ENCODE data around the gene IRF8. TPM values are rescaled to one million over a fixed set of nuclear protein-coding genes. Genes with fewer than 3 reads are reported as not detected.
"Not testable (repeated sequence)": the region's sequence is repeated elsewhere in the genome, so short reads cannot be mapped to it uniquely, and the experiment has no call there.

Gene IRF8
- total and polyA plus RNA-seq, 3 experiments from 2014 or later = 2.1 to 22.0 (median 19.2) TPM

DNA sequence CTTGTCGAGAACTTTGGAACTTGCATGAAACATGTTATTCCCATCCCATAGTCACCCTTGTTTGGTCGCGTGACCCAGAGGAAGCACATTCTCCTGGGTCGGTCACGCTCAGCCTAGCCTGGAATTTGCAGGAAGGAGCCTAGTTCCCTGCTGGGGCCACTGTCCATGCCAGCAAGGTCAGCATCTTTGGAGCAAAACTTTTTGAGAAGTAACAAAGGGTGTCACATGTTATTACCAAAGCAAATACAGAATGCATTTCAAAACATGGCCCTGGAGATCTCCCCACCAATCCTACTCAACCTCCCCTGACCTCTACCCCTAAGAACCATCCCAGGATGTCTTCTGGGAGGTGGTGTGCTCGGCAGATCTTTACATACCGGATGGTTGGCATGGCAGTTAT, 26.2 kb upstream of the IRF8 start:
- no peaks in the 10 kb centered on the region for H3K4me1 ChIP-seq (ENCODE audit: insufficient read depth, low read length)
- POLR2A ChIA-PET = no interaction called here

DNA sequence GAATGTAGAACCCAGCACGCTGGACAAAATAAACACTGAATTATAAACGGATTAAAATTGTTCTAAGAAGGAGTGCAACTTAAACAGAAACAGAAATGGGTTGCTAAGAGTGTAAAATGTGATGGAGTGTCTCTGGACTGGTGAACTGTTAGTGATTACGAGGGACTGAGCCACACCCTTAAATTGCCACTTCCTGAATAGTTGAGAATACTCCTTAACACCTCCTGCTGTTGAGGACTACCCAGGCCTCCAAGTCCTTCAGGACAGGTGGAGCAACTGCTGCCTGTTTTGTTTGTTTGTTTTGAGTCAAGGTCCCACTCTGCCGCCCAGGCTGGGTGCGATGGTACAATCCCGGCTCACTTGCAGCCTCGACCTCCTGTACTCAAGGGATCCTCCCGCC, 25.8 kb upstream of the IRF8 start:
- H3K4me3 ChIP-seq (ENCODE audit: low read length) = no peak overlapping the region
- no peak overlapping the region for H3K27ac ChIP-seq (ENCODE audit: low read depth, low read length)
- H3K27me3 Mint-ChIP-seq = peaks cover 7 to 26% of the 10 kb centered on the region in 2 donors
- CTCF ChIA-PET = no interaction called here
- H3K36me3 Mint-ChIP-seq = no peaks in the 10 kb centered on the region
- peaks cover 0 to 3% (median 3%) of the 10 kb centered on the region in 3 donors for H3K4me1 Mint-ChIP-seq
- H3K4me1 ChIP-seq (ENCODE audit: insufficient read depth, low read length) = no peaks in the 10 kb centered on the region
- no peak overlapping the region for H3K4me3 Mint-ChIP-seq
- H3K9me3 ChIP-seq (ENCODE audit: low read length) = no peaks in the 10 kb centered on the region
- H3K27ac Mint-ChIP-seq = no peak overlapping the region
- H3K27me3 ChIP-seq (ENCODE audit: insufficient read depth, low read length, poor library complexity, severe bottlenecking) = no peaks in the 10 kb centered on the region
- no peaks in the 10 kb centered on the region for H3K36me3 ChIP-seq (ENCODE audit: insufficient read depth, low read length)
- POLR2A ChIA-PET = no interaction called here
- no peak for DNase-seq
- peaks cover 0 to 3% (median 0%) of the 10 kb centered on the region in 5 donors for H3K9me3 Mint-ChIP-seq

More for the DNA sequence above, 26.2 kb upstream of the IRF8 start:
- CTCF ChIA-PET = no interaction called here
- no peak overlapping the region for H3K4me3 ChIP-seq (ENCODE audit: low read length)
- peaks cover 0 to 3% (median 0%) of the 10 kb centered on the region in 5 donors for H3K9me3 Mint-ChIP-seq
- no peaks in the 10 kb centered on the region for H3K9me3 ChIP-seq (ENCODE audit: low read length)
- H3K36me3 ChIP-seq (ENCODE audit: insufficient read depth, low read length) = no peaks in the 10 kb centered on the region
- H3K27ac ChIP-seq (ENCODE audit: low read depth, low read length) = no peak overlapping the region
- peaks cover 8 to 26% of the 10 kb centered on the region in 2 donors for H3K27me3 Mint-ChIP-seq
- DNase-seq = no peak
- no peak overlapping the region for H3K4me3 Mint-ChIP-seq
- H3K4me1 Mint-ChIP-seq = peaks cover 0 to 3% (median 3%) of the 10 kb centered on the region in 3 donors
- H3K36me3 Mint-ChIP-seq = no peaks in the 10 kb centered on the region
- H3K27ac Mint-ChIP-seq = no peak overlapping the region
- H3K27me3 ChIP-seq (ENCODE audit: insufficient read depth, low read length, poor library complexity, severe bottlenecking) = no peaks in the 10 kb centered on the region

DNA sequence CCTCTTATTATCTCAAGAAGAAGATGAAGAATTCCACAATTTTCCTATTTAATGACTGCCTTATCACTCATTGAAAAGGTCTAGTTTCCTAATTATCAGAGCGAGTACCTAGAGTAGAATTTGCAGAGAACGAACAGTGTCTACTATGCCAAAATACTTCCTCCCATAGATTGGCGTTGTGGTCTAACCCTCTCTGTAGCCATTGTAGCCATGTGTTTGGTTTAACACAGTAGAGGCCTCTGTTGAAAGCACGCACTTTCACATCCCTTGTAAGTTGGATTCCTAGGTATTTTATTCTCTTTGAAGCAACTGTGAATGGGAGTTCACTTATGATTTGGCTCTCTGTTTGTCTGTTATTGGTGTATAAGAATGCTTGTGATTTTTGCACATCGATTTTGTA, 24.9 kb upstream of the IRF8 start:
- POLR2A ChIA-PET, CTCF ChIA-PET: not testable (repeated sequence)
- H3K27me3 Mint-ChIP-seq = peaks cover 7 to 29% of the 10 kb centered on the region in 2 donors

DNA sequence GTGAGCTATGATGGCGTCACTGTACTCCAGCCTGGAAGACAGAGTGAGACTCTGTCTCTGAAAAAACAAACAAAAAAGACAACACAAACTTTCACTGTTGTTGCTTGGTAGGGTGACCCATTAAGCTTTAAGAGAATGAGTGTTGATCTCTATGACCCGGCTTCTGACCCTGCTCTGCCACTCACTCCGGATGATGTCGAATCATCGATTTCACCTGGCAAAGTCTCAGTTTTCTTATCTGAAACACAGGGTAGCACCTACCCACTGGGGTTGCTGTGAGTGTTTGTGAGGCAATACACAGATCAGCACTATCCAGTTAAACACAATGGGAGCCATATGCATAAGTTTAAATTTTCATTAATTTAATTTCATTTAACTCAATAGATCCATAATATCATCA, 20.6 kb upstream of the IRF8 start:
- no peaks in the 10 kb centered on the region for H3K4me1 ChIP-seq (ENCODE audit: insufficient read depth, low read length)
- H3K4me3 ChIP-seq (ENCODE audit: low read length) = no peak overlapping the region
- Mint-ChIP-seq H3K4me1 (peaks cover 0 to 2% (median 0%) of the 10 kb centered on the region in 3 donors), H3K9me3 (peaks cover 0 to 3% (median 0%) of the 10 kb centered on the region in 5 donors), H3K4me3 (no peak overlapping the region), H3K27ac (no peak overlapping the region), H3K36me3 (no peaks in the 10 kb centered on the region), H3K27me3 (peaks cover 1 to 17% of the 10 kb centered on the region in 2 donors)
- no peak for DNase-seq
- ChIA-PET CTCF (no interaction called here), POLR2A (no interaction called here)
- no peaks in the 10 kb centered on the region for H3K36me3 ChIP-seq (ENCODE audit: insufficient read depth, low read length)
- H3K9me3 ChIP-seq (ENCODE audit: low read length) = no peaks in the 10 kb centered on the region
- H3K27ac ChIP-seq (ENCODE audit: low read depth, low read length) = no peak overlapping the region
- H3K27me3 ChIP-seq (ENCODE audit: insufficient read depth, low read length, poor library complexity, severe bottlenecking) = no peaks in the 10 kb centered on the region

More for the DNA sequence above, 24.9 kb upstream of the IRF8 start:
- H3K4me3 ChIP-seq (ENCODE audit: low read length); H3K36me3 Mint-ChIP-seq; H3K4me3 Mint-ChIP-seq; H3K36me3 ChIP-seq (ENCODE audit: insufficient read depth, low read length); H3K27ac ChIP-seq (ENCODE audit: low read depth, low read length); H3K4me1 Mint-ChIP-seq; H3K27ac Mint-ChIP-seq; DNase-seq; H3K9me3 Mint-ChIP-seq; H3K4me1 ChIP-seq (ENCODE audit: insufficient read depth, low read length); H3K9me3 ChIP-seq (ENCODE audit: low read length); H3K27me3 ChIP-seq (ENCODE audit: insufficient read depth, low read length, poor library complexity, severe bottlenecking): not testable (repeated sequence)

DNA sequence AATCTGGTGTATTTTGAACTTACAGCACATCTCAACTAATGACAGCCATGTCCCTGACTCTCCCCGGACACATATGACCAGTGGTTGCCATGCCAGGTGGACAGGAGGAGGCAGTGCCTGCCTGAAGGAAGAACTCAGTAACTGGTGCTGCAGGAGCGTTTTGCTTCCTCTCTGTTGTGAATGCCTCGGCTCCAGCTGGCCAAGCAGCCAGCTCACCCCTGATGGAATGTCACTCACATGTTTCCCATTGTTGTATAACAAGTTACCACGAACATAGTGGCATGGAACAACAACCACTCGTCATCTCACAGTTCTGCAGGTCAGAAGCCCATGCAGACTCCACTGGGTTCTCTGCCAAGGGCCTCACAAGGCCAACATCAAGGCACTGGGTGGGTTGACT, 20.1 kb upstream of the IRF8 start:
- Mint-ChIP-seq H3K4me3 (no peak overlapping the region), H3K36me3 (no peaks in the 10 kb centered on the region), H3K27me3 (peaks cover 1 to 20% of the 10 kb centered on the region in 2 donors), H3K4me1 (peaks cover 0 to 2% (median 0%) of the 10 kb centered on the region in 3 donors), H3K9me3 (peaks cover 0 to 3% (median 0%) of the 10 kb centered on the region in 5 donors), H3K27ac (no peak overlapping the region)
- H3K36me3 ChIP-seq (ENCODE audit: insufficient read depth, low read length) = no peaks in the 10 kb centered on the region
- H3K4me3 ChIP-seq (ENCODE audit: low read length) = no peak overlapping the region
- DNase-seq = no peak
- H3K4me1 ChIP-seq (ENCODE audit: insufficient read depth, low read length) = no peaks in the 10 kb centered on the region
- no peaks in the 10 kb centered on the region for H3K9me3 ChIP-seq (ENCODE audit: low read length)
- ChIA-PET POLR2A (no interaction called here), CTCF (no interaction called here)
- H3K27ac ChIP-seq (ENCODE audit: low read depth, low read length) = no peak overlapping the region
- no peaks in the 10 kb centered on the region for H3K27me3 ChIP-seq (ENCODE audit: insufficient read depth, low read length, poor library complexity, severe bottlenecking)

DNA sequence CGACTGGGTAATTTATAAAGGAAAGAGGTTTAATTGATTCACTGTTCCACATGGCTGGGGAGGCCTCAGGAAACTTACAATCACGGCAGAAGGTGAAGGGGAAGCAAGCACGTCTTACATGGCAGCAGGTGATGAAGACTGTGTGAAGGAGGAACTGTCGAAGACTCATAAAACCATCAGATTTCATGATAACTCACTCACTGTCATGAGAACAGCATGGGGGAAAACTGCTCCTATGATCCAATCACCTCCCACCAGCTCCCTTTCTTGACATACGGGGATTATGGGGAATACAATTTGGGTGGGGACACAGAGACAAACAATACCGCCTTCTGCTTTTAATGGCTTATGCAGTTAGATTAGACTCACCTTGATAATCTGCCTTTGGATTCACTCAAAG, 19.4 kb upstream of the IRF8 start:
- Histone ChIP-seq H3K4me1 (ENCODE audit: insufficient read depth, low read length) (no peaks in the 10 kb centered on the region), H3K9me3 (ENCODE audit: low read length) (no peaks in the 10 kb centered on the region), H3K27me3 (ENCODE audit: insufficient read depth, low read length, poor library complexity, severe bottlenecking) (no peaks in the 10 kb centered on the region), H3K36me3 (ENCODE audit: insufficient read depth, low read length) (no peaks in the 10 kb centered on the region), H3K27ac (ENCODE audit: low read depth, low read length) (no peak overlapping the region), H3K4me3 (ENCODE audit: low read length) (no peak overlapping the region)
- ChIA-PET CTCF (no interaction called here), POLR2A (no interaction called here)
- Mint-ChIP-seq H3K36me3 (no peaks in the 10 kb centered on the region), H3K27me3 (peaks cover 1 to 25% of the 10 kb centered on the region in 2 donors), H3K4me1 (peaks cover 0 to 2% (median 0%) of the 10 kb centered on the region in 3 donors), H3K9me3 (peaks cover 0 to 3% (median 0%) of the 10 kb centered on the region in 5 donors), H3K27ac (no peak overlapping the region), H3K4me3 (no peak overlapping the region)
- no peak for DNase-seq

DNA sequence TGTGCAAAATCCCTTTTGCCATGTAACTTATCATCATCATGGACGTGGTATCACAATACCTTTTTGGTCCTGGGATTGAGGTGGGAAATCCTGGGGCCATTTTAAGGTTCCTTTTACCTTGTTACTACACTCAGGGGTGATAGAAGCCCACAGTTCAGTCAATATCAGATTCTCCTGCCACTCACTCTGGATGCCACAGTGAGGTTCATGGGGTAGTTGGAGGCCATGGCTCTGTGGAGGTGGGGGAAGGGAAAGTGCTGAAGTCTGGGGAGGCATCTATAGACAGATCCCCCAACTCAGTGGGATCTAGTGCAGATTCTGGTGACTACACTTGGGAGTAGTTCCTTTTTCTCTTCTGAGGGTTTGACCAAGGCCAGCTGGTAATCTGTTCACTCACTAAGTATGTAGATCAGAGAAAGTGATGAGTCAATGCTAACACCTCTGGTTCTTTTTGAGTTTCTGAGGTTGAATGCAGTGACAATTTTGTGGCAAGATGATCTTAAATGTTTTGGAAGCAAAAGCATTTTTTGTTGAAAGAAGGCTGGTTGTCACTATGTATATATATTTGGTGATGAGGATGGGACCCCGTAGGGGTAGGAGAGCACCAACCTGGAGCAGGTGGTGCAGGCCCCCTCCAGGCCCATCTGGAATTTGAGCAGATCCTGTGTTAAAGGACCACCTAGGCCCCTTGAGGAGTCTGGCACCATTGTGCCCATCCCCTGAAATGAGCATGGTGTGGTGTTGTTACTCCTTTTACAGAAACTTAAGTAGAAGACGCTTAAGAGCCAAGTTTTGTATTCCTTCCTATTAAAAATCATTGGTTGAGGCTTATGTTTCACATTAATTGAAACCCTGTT, 18.8 kb upstream of the IRF8 start:
- H3K27me3 Mint-ChIP-seq = peaks cover 1 to 29% of the 10 kb centered on the region in 2 donors
- H3K27ac Mint-ChIP-seq = peak overlapping the region in 2 of 8 donors; percentile 3 to 4
- H3K4me1 Mint-ChIP-seq = peaks cover 0 to 2% (median 0%) of the 10 kb centered on the region in 3 donors
- Histone ChIP-seq H3K9me3 (ENCODE audit: low read length) (no peaks in the 10 kb centered on the region), H3K27ac (ENCODE audit: low read depth, low read length) (no peak overlapping the region), H3K4me1 (ENCODE audit: insufficient read depth, low read length) (no peaks in the 10 kb centered on the region), H3K36me3 (ENCODE audit: insufficient read depth, low read length) (no peaks in the 10 kb centered on the region), H3K27me3 (ENCODE audit: insufficient read depth, low read length, poor library complexity, severe bottlenecking) (no peaks in the 10 kb centered on the region), H3K4me3 (ENCODE audit: low read length) (no peak overlapping the region)
- ChIA-PET POLR2A (no interaction called here), CTCF (no interaction called here)
- DNase-seq = no peak
- H3K9me3 Mint-ChIP-seq = peaks cover 0 to 3% (median 0%) of the 10 kb centered on the region in 5 donors
- no peaks in the 10 kb centered on the region for H3K36me3 Mint-ChIP-seq
- H3K4me3 Mint-ChIP-seq = no peak overlapping the region

DNA sequence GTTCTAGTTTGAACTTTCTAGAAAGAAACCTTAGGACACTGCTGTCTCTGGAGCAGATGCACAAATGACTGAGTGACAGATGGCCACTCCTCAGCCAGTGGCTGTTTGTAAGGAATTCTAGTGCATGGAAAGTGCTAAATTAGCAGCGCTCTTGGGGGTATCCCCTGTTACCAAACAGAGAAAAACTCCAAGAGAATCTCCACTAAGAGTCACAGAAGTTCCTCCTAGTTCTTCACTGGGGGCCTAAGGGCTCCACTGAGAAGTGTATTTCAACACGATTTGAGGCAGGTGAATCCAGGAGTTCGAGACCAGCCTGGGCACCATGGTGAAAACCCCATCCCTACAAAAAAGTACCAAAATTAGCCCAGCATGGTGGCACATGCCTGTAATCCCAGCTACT, 18.1 kb upstream of the IRF8 start:
- peaks cover 1 to 29% of the 10 kb centered on the region in 2 donors for H3K27me3 Mint-ChIP-seq
- Histone ChIP-seq H3K4me1 (ENCODE audit: insufficient read depth, low read length) (no peaks in the 10 kb centered on the region), H3K36me3 (ENCODE audit: insufficient read depth, low read length) (no peaks in the 10 kb centered on the region), H3K4me3 (ENCODE audit: low read length) (no peak overlapping the region), H3K27ac (ENCODE audit: low read depth, low read length) (no peak overlapping the region), H3K9me3 (ENCODE audit: low read length) (no peaks in the 10 kb centered on the region), H3K27me3 (ENCODE audit: insufficient read depth, low read length, poor library complexity, severe bottlenecking) (no peaks in the 10 kb centered on the region)
- DNase-seq = no peak
- ChIA-PET POLR2A (no interaction called here), CTCF (no interaction called here)
- no peak overlapping the region for H3K4me3 Mint-ChIP-seq
- H3K27ac Mint-ChIP-seq = no peak overlapping the region
- peaks cover 0 to 3% (median 0%) of the 10 kb centered on the region in 5 donors for H3K9me3 Mint-ChIP-seq
- peaks cover 0 to 2% (median 0%) of the 10 kb centered on the region in 3 donors for H3K4me1 Mint-ChIP-seq
- H3K36me3 Mint-ChIP-seq = no peaks in the 10 kb centered on the region
